IPS DF 6.9 (cell line): ENCODE data around the gene CCNY.
"Not testable (repeated sequence)": the region's sequence is repeated elsewhere in the genome, so short reads cannot be mapped to it uniquely, and the experiment has no call there.

Experiments used
- DNase-seq: peaks from one replicate; pipeline ENCODE4 v3.0.0-alpha.2; 2013; ENCODE audit warnings: low read depth, low spot score
- H3K27ac ChIP-seq: one replicate; pipeline ENCODE4 v1.5.1; 2013; ENCODE audit warnings: low read length, control low read depth
- H3K27me3 ChIP-seq: 2 replicates; pipeline ENCODE4 v1.6.1; 2013; ENCODE audit warnings: mild to moderate bottlenecking, low read length; ENCODE audit not compliant: control insufficient read depth, insufficient read depth
- H3K36me3 ChIP-seq: 2 replicates; pipeline ENCODE4 v1.6.1; 2013; ENCODE audit warnings: low read length; ENCODE audit not compliant: control insufficient read depth, insufficient read depth
- H3K4me1 ChIP-seq: 2 replicates; pipeline ENCODE4 v1.6.1; 2013; ENCODE audit warnings: low read length; ENCODE audit not compliant: control insufficient read depth, insufficient read depth
- H3K4me3 ChIP-seq: 2 replicates; pipeline ENCODE4 v1.5.1; 2013; ENCODE audit warnings: mild to moderate bottlenecking, low read length
- H3K9me3 ChIP-seq: 2 replicates; pipeline ENCODE4 v1.6.1; 2013; ENCODE audit warnings: low read length, inconsistent platforms; ENCODE audit not compliant: control insufficient read depth, insufficient read depth
- WGBS: extraction: QIAGEN DNeasy Blood & Tissue Kit; methylation state at CpG from one replicate; pipeline ENCODE4 v1.1.7; 2013; ENCODE audit warnings: mixed read lengths, missing lambda C conversion rate; ENCODE audit not compliant: insufficient read length, insufficient coverage; 5-methylcytosine and 5-hydroxymethylcytosine counted together

The CCNY gene

DNA sequence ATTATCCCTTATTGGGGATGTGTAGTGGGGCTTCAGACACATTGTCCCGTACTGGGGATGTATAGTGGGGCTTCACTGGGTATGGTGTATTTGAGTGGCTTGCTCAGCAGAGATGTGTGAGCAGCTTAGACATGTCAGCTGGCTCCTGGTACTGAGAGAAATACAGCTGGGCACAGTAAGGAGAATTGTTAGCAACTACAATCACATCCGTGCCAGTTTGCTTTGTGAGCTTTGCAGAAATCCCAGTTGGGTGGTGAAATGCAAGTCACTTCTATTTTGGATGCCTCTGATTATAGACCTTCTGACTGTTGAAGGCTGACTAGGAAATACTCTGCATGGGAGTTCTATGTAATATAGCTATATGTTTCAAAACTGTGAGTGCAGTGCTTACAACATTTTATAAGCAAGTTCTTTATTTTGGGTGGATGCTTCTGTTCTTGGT is 10.8 kb downstream of the CCNY start:
- H3K27ac ChIP-seq: no peak overlapping the region
- no peaks in the 10 kb centered on the region for H3K9me3 ChIP-seq
- H3K27me3 ChIP-seq: no peaks in the 10 kb centered on the region
- DNase-seq: no peak
- no peaks in the 10 kb centered on the region for H3K4me1 ChIP-seq
- no CpG with 5 or more reads among the region's 2 CpGs for WGBS
- H3K36me3 ChIP-seq: no peaks in the 10 kb centered on the region
- H3K4me3 ChIP-seq: no peak overlapping the region

GRCh38 chr10:35347899-35348608 is 11.7 kb downstream of the CCNY start:
- no peaks in the 10 kb centered on the region for H3K27me3 ChIP-seq
- no peaks in the 10 kb centered on the region for H3K4me1 ChIP-seq
- no peaks in the 10 kb centered on the region for H3K36me3 ChIP-seq
- no peak overlapping the region for H3K27ac ChIP-seq
- no peak for DNase-seq
- no peaks in the 10 kb centered on the region for H3K9me3 ChIP-seq
- WGBS: no CpG with 5 or more reads among the region's 13 CpGs
- H3K4me3 ChIP-seq: no peak overlapping the region

DNA sequence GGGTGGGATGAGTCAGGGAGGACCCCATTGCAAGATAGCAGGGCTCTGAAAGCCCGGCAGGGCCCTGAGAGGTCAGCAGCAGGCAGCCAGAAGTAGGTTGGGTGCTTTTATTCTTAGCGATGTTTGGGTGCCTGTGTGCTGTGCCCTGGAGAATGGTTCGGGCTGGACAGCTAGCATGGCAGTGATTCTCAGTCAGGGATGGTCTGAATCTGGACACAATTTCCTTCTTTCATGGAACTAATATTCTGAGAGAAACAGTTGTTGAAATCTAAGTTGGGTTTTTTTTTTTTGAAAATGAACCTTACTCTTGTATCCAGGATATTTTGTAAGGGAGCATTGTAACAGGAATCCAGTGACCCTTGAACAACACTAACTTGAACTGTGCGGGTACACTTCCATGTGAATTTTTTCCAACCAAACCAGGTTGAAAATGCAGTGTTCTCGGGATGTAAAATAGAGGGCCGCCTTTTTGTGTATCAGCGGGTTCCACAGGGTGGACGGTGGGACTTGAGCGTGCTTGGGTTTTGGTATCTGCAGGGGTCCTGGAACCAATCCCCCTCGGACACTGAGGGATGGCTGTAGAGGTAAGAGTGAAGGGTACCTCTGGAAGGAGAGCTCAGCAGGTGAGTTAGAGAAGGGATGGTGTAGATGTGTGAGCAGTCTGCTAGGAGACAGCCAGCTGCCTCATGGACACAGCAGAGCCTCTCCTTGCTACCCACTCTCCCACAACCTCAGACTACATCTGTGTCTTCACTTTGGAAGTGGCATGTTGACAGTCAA is 12.5 kb downstream of the CCNY start:
- Histone ChIP-seq H3K4me3 (no peak overlapping the region), H3K27ac (no peak overlapping the region), H3K27me3 (no peaks in the 10 kb centered on the region), H3K9me3 (no peaks in the 10 kb centered on the region), H3K4me1 (no peaks in the 10 kb centered on the region), H3K36me3 (no peaks in the 10 kb centered on the region)
- no CpG with 5 or more reads among the region's 10 CpGs for WGBS
- DNase-seq: no peak

- H3K4me1 ChIP-seq: no peaks in the 10 kb centered on the region
- H3K27ac ChIP-seq: no peak overlapping the region
- WGBS: no CpG with 5 or more reads among the region's 2 CpGs
- H3K9me3 ChIP-seq: no peaks in the 10 kb centered on the region
- no peak overlapping the region for H3K4me3 ChIP-seq
- H3K36me3 ChIP-seq: no peaks in the 10 kb centered on the region
- no peak for DNase-seq
- no peaks in the 10 kb centered on the region for H3K27me3 ChIP-seq
Observed at GRCh38 chr10:35349389-35349915, 13.1 kb downstream of the CCNY start.

GRCh38 chr10:35351021-35351420 is 14.7 kb downstream of the CCNY start:
- H3K4me1 ChIP-seq: no peaks in the 10 kb centered on the region
- no CpG with 5 or more reads among the region's 2 CpGs for WGBS
- H3K9me3 ChIP-seq: no peaks in the 10 kb centered on the region

DNA sequence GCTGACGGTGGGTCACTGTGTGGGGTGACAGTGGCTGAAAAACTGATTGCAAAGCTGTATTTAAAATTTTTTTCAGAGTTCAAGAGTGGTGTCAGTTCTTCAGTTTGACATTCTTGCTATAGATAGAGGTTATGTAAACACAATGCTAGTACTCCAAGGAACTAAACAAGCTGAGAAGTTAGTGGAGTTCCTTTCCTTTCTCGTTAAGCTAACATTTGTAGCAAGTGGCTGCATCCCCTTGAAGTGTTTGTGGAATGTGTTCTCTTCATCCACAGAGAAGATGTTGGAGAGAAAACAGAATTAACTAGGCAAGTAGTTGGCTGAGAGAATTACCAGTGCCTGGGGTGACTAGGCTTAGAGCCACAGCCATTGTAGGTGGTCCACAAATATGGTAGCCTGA is 15.8 kb downstream of the CCNY start:
- Histone ChIP-seq H3K27ac (no peak overlapping the region), H3K4me1 (peaks cover 2% of the 10 kb centered on the region; the same call in 1 of the 2 replicates), H3K27me3 (no peaks in the 10 kb centered on the region), H3K36me3 (no peaks in the 10 kb centered on the region), H3K4me3 (no peak overlapping the region), H3K9me3 (no peaks in the 10 kb centered on the region)
- whole genome bisulfite sequencing: no CpG with 5 or more reads among the region's 2 CpGs
- no peak for DNase-seq

More at GRCh38 chr10:35351021-35351420, 14.7 kb downstream of the CCNY start:
- Histone ChIP-seq H3K4me3 (no peak overlapping the region), H3K27ac (no peak overlapping the region), H3K27me3 (no peaks in the 10 kb centered on the region), H3K36me3 (no peaks in the 10 kb centered on the region)
- no peak for DNase-seq

DNA sequence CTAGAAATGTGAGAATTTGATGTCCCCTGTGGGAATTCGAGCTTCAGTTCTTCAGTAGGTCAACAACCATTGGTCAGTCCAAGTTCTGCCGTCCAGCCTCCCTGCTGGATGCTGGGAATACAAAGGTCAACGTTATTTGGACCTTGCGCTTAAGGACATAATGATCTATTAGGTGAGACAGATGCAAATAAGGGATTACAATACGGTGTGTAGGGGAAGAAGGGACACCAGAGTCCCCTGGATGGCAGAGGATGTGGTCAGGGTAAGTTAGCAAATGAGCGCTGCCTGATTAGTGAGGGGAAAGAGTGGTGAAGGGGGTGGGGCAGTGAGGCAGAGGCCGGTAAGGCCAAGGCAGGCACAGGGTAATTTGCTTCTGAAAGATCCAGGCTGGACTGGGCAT is 16.2 kb downstream of the CCNY start:
- H3K4me1 ChIP-seq: peaks cover 2% of the 10 kb centered on the region; the same call in 1 of the 2 replicates
- H3K9me3 ChIP-seq: no peaks in the 10 kb centered on the region
- H3K27me3 ChIP-seq: no peaks in the 10 kb centered on the region
- no peaks in the 10 kb centered on the region for H3K36me3 ChIP-seq
- no CpG with 5 or more reads among the region's 7 CpGs for WGBS
- H3K4me3 ChIP-seq: no peak overlapping the region
- DNase-seq: no peak
- no peak overlapping the region for H3K27ac ChIP-seq

- no peaks in the 10 kb centered on the region for H3K27me3 ChIP-seq
- no CpG with 5 or more reads among the region's 2 CpGs for WGBS
- no peak overlapping the region for H3K27ac ChIP-seq
- H3K4me3 ChIP-seq: no peak overlapping the region
- DNase-seq: no peak
- H3K36me3 ChIP-seq: no peaks in the 10 kb centered on the region
- peaks cover 2% of the 10 kb centered on the region; the same call in 1 of the 2 replicates for H3K4me1 ChIP-seq
- no peaks in the 10 kb centered on the region for H3K9me3 ChIP-seq
Observed at GRCh38 chr10:35353395-35353794, 17.1 kb downstream of the CCNY start.

DNA sequence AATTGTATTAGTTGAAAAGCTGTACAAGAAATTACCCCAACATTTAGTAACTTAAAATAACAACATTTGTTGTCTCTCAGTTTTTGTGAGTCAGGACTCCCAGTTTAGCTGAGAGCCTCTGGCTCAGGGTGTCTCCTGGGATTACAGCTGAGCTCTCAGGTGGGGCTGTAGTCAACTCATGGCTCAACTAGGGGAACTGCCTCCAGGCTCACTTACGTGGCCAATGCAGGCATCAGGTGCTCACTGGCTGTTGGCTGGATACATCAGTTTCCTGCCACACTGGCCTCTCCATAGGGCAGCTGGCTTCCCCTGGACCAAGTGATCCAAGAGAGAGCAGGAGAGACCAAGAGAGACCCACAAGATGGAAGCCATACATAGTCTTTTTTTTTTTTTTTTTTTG is 17.5 kb downstream of the CCNY start:
- Histone ChIP-seq H3K4me3 (no peak overlapping the region), H3K9me3 (no peaks in the 10 kb centered on the region), H3K27ac (no peak overlapping the region), H3K4me1 (peaks cover 2% of the 10 kb centered on the region; the same call in 1 of the 2 replicates), H3K27me3 (no peaks in the 10 kb centered on the region), H3K36me3 (no peaks in the 10 kb centered on the region)
- WGBS: no CpG with 5 or more reads among the region's 1 CpG
- no peak for DNase-seq

DNA sequence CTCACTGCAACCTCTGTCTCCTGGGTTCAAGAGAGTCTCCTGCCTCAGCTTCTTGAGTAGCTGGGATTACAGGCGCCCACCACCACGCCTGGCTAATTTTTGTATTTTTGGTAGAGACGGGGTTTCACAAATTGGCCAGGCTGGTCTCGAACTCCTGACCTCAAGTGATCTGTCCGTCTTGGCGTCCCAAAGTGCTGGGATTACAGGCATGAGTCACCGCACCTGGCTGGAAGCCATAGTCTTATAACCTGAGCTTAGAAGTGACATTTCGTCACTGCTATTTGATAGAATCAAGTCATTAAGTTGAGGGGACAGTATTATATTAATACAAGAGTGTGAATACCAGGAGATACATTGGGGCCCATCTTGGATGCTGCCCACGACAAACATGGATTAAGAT is 17.9 kb downstream of the CCNY start:
- H3K27me3 ChIP-seq, DNase-seq, H3K9me3 ChIP-seq, H3K36me3 ChIP-seq, H3K27ac ChIP-seq, H3K4me3 ChIP-seq, H3K4me1 ChIP-seq: not testable (repeated sequence)
- no CpG with 5 or more reads among the region's 9 CpGs for WGBS
